Activated CD8-positive, alpha-beta T cell treated with anti-CD3 and anti-CD28 coated beads for 36 hours (primary cell): ENCODE data around the gene SFSWAP. TPM values are rescaled to one million over a fixed set of nuclear protein-coding genes. Genes with fewer than 3 reads are reported as not detected.

Experiments used
- ATAC-seq: fragments of 200-7000 bp; cut with Tn5 transposase; one replicate; pipeline ENCODE4 v1.10.0; 2021; ENCODE audit warnings: mild to moderate bottlenecking, moderate library complexity
- CTCF ChIA-PET: fragments of 350-600 bp; sonication (Branson Sonifier 250); formaldehyde crosslinking; loops from one replicate; lab custom pipeline; 2021; ENCODE audit warnings: antibody characterized with exemption; lab: Charles Lee
- POLR2A ChIA-PET: fragments of 350-600 bp; sonication (Branson Sonifier 250); formaldehyde crosslinking; loops from one replicate; lab custom pipeline; 2021; ENCODE audit warnings: antibody characterized with exemption; lab: Charles Lee
- DNase-seq: peaks from one replicate; pipeline ENCODE4 v3.0.0-alpha.2; 2020
- H3K27ac Mint-ChIP-seq: one replicate; pipeline ENCODE4 v1.8.0; 2021; ENCODE audit warnings: mild to moderate bottlenecking, mixed read lengths
- H3K27me3 Mint-ChIP-seq: one replicate; pipeline ENCODE4 v1.8.0; 2021; ENCODE audit warnings: mixed read lengths
- H3K36me3 Mint-ChIP-seq: one replicate; pipeline ENCODE4 v1.8.0; 2021; ENCODE audit warnings: low read depth, mixed read lengths
- H3K4me1 Mint-ChIP-seq: one replicate; pipeline ENCODE4 v1.8.0; 2021; ENCODE audit warnings: low read depth, mixed read lengths
- H3K4me3 Mint-ChIP-seq: one replicate; pipeline ENCODE4 v1.8.0; 2021; ENCODE audit warnings: mild to moderate bottlenecking, moderate library complexity, mixed read lengths
- H3K9me3 Mint-ChIP-seq: one replicate; pipeline ENCODE4 v1.8.0; 2021; ENCODE audit warnings: mixed read lengths
- intact Hi-C: fragments of 100-400 bp; cut with micrococcal nuclease; formaldehyde crosslinking; loops from one replicate; pipeline ENCODE4 v1.10.0; 2022
- total RNA-seq, 2 experiments: library from RNA; stranded (reverse); gene quantifications; one replicate each; pipeline ENCODE4 v1.2.3, GENCODE V29; 2021
- TF ChIP-seq, protein P1 (sequence below): fragments of 200-600 bp; IDR thresholded peaks from one replicate; pipeline ENCODE4 v1.8.0; 2022; ENCODE audit warnings: antibody characterized with exemption, mild to moderate bottlenecking

SFSWAP gene
- total RNA-seq, 2 experiments from 2014 or later: 47.6 to 49.3 TPM

DNA sequence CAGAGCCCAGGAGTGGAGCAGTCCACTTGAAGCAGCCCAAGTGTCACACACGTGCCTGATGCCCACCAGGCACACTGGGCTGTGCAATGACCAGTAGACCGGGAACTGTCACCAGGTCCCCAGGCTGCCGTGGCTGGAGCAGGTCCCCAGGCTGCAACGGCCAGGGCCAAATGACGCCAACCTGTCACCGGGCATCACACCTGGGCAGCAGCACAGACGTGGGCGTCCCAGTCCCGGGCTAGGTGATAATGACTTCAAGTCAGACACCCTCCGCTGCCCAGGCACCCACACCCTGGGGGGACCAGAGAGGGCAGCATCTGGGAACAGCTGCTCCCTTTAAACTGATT, 86.7 kb downstream of the SFSWAP start:
- Mint-ChIP-seq H3K9me3 (no peaks in the 10 kb centered on the region), H3K4me1 (no peaks in the 10 kb centered on the region), H3K36me3 (peaks cover 43% of the 10 kb centered on the region), H3K4me3 (no peak overlapping the region), H3K27me3 (no peaks in the 10 kb centered on the region), H3K27ac (no peak overlapping the region)
- TF ChIP-seq, protein P1, sequence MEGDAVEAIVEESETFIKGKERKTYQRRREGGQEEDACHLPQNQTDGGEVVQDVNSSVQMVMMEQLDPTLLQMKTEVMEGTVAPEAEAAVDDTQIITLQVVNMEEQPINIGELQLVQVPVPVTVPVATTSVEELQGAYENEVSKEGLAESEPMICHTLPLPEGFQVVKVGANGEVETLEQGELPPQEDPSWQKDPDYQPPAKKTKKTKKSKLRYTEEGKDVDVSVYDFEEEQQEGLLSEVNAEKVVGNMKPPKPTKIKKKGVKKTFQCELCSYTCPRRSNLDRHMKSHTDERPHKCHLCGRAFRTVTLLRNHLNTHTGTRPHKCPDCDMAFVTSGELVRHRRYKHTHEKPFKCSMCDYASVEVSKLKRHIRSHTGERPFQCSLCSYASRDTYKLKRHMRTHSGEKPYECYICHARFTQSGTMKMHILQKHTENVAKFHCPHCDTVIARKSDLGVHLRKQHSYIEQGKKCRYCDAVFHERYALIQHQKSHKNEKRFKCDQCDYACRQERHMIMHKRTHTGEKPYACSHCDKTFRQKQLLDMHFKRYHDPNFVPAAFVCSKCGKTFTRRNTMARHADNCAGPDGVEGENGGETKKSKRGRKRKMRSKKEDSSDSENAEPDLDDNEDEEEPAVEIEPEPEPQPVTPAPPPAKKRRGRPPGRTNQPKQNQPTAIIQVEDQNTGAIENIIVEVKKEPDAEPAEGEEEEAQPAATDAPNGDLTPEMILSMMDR: no peak
- ATAC-seq (no peak), DNase-seq (no peak)
- ChIA-PET CTCF (no interaction called here), POLR2A (no interaction called here)
- intact Hi-C loops: no loop called here

DNA sequence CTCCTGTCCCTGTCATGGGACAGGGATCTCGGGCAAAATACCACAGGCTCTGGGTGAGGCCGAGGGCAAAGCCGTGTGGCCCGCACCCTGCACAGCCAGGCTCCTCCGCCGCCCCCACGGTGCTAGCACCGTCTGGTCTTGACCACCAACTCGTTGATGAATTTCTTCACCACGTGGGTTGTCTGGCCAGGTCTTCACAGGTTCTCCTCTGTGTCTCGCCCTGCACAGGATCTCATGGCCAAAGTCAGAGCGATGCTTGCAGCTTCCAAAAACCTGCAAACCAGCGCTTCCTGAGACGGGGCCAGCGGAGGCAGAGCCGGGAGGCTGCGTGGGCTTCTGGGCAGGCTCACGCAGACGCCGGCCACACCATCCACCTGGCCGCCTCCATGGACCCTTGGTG, 88.3 kb downstream of the SFSWAP start:
- intact Hi-C loops: no loop called here
- TF ChIP-seq, protein P1: no peak
- Mint-ChIP-seq H3K9me3 (no peaks in the 10 kb centered on the region), H3K4me1 (no peaks in the 10 kb centered on the region), H3K36me3 (peaks cover 35% of the 10 kb centered on the region), H3K4me3 (no peak overlapping the region), H3K27me3 (no peaks in the 10 kb centered on the region), H3K27ac (no peak overlapping the region)
- DNase-seq: no peak
- no peak for ATAC-seq
- CTCF ChIA-PET: no interaction called here
- POLR2A ChIA-PET: no interaction called here

DNA sequence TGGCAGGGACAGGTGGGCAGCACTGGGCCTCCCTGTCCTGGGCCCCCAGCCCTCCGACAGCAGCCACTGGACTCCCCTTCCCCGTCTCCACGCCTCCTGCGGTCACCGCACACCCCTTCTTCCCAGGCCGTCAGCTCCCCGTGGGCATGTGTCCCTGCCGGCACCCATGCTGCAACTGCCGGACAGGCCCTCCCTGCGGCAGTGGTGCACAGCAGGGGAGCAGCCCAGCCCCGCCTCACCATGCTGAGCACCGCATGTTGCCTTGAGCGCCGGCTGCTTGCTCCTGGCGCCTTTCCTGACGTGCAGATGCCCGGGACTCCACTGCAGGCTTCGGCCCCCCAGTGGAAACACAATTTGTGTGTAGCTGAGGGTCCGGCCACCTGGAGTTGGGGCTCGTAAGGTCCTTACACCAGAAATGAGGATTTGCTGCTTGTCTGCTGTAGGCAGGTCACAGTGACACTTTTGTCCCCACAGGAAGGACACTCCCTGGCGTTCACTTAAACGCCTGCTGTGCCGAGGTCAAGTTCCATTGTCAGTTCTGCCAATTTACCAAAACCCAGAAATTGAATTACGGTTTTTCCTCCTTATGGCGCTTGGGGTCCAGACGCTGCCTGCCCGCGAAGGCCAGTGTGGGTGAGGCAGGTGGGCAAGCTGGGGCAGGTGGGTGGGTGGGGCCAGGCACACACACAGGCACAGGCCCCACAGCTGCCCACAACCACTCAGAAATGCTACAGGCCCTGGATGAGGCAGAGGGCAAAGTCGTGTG, 89.1 kb downstream of the SFSWAP start:
- intact Hi-C loops: no loop called here
- Mint-ChIP-seq H3K4me3 (no peak overlapping the region), H3K27ac (no peak overlapping the region), H3K9me3 (no peaks in the 10 kb centered on the region), H3K4me1 (no peaks in the 10 kb centered on the region), H3K36me3 (peaks cover 35% of the 10 kb centered on the region), H3K27me3 (no peaks in the 10 kb centered on the region)
- TF ChIP-seq, protein P1: no peak
- DNase-seq (no peak), ATAC-seq (no peak)
- POLR2A ChIA-PET: no interaction called here
- CTCF ChIA-PET: no interaction called here

DNA sequence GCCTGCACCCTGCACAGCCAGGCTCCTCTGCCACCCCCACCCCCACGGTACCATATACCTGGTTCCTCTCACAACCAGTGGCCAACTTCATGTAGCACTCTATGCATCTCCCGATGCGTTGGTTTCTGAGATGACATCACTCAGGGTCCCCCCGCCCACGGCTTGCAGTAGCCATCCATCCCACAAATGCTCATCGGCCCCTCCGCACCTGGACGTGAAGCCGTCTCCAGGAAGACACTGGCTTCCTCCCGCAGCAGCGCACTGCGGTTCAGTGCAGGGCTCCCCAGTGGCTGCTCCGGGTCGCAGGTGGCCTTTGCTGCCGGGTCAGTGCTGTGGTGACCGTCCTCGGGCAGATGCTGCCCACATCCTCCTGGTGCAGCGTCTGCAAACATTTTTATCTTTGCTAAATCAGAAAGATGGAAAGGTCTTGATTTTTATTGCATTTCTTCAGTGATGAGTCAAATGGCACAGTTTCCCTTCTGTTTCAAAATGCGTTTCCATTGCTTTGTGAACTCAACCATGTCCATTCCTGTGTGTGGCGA, 89.8 kb downstream of the SFSWAP start:
- ChIA-PET POLR2A (no interaction called here), CTCF (no interaction called here)
- peaks cover 2% of the 10 kb centered on the region for H3K9me3 Mint-ChIP-seq
- peaks cover 35% of the 10 kb centered on the region for H3K36me3 Mint-ChIP-seq
- no peaks in the 10 kb centered on the region for H3K4me1 Mint-ChIP-seq
- TF ChIP-seq, protein P1: no peak
- H3K4me3 Mint-ChIP-seq: no peak overlapping the region
- intact Hi-C loops: no loop called here
- no peak overlapping the region for H3K27ac Mint-ChIP-seq
- ATAC-seq (no peak), DNase-seq (peak; percentile 7)
- no peaks in the 10 kb centered on the region for H3K27me3 Mint-ChIP-seq

DNA sequence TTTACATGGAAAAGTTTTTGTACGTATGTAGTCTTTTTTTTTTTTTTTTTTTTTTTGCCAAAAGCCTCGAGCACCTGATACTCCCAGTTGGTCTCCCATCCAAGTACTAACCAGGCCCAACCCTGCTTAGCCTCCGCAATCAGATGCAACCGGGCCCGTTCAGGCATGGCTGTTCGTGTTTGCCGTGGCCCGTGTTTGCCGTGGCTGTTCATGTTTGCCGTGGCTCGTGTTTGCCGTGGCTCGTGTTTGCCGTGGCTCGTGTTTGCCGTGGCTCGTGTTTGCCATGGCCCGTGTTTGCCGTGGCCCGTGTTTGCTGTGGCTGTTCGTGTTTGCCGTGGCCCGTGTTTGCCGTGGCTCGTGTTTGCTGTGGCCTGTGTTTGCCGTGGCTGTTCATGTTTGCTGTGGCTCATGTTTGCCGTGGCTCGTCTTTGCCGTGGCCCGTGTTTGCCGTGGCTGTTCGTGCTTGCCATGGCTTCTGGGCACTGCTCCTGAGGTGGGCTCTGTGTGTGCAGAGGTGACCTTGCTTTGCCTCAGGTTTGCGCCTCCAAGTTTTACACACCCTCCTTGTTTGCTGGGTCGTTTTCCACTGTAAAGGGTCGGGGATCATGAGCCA, 90.5 kb downstream of the SFSWAP start:
- Mint-ChIP-seq H3K27ac (no peak overlapping the region), H3K9me3 (peaks cover 2% of the 10 kb centered on the region), H3K4me3 (no peak overlapping the region), H3K36me3 (peaks cover 35% of the 10 kb centered on the region), H3K4me1 (no peaks in the 10 kb centered on the region), H3K27me3 (no peaks in the 10 kb centered on the region)
- ATAC-seq (no peak), DNase-seq (no peak)
- CTCF ChIA-PET: no interaction called here
- POLR2A ChIA-PET: no interaction called here
- intact Hi-C loops: no loop called here
- TF ChIP-seq, protein P1: no peak
